Amygdala (tissue), 56 donors: ENCODE data around the gene NAA15.
"Not testable (repeated sequence)": the region's sequence is repeated elsewhere in the genome, so short reads cannot be mapped to it uniquely, and the experiment has no call there.

Experiments
- DNase-seq, 56 donors: peaks; one replicate each; lab custom pipeline; 2025; lab: John Stamatoyannopoulos, UW

The NAA15 gene

DNA sequence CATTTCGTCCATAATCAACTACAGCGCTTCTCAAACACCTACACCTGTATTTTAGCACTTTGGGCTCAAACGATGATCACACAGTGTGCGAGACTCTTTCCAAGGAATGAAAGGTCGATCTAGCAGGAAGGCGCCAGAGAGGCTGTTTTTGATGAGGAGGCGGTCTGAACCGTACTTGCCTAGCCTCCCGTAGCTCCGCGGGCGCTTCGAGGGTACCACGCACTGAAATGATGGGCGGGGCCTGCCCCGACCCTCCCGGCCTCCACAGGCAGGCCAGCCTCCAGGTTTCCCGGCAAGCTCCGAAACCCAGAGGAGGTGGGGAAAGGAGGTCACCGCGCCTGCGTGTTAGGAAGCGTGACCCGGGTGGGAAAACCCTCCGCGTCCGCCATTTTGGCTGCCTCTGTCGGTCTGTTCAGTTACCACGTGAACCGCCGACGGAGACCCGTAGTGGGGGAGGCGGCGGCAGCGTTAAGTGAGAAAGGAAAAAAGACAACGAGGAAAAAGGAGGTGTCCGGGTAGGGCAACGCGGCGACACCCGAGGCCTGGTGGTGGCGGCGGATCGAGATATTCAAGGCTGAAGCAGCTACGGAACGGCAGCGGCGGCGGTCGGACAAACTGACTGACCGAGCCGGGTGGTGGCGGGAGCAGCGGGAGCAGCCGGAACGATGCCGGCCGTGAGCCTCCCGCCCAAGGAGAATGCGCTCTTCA is at the start of gene NAA15:
NAA15 (plus strand) TSS at position 393 of the 708 bp plus-strand sequence; CDS start at position 666, 273 bp downstream.
- DNase-seq, result peak; percentile 86 to 99 (median 95)

DNA sequence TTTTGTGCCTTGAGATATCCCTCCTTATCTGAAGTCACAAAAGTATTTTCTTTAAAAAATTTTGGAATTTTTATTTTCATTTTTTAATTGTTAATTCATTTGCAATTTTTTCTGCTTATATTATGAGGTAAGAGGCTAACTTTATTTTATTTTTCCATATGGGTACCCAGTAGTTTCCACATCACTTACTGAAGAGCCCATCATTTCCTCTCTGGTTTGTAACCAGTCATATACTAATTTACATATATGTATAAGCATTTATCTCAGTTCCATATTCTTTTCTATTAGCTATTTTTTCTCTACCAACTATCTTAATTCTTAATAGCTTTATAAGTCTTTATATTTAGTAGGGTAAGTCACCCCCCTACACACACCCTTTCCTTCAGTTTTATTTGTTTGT is 48.3 kb upstream of the NAA15 start:
- no peak for DNase-seq

DNA sequence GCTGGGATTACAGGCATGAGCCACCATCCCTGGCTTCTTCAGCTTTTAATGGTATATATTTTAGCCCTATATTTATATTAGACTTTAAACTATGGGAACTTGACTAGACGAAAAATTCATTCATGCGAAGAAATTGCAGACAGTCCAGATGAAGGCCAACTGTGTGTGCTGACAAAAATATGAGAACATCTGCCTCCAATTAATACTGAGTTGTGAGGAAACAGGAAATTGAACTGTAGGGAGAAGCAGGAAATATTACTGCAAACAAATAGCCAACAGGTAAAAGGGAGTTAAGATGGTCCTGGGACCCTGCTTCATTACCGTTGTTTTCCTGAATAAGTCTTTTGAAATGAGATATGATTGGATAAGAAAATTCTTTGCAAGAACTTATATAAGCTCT is 47.6 kb upstream of the NAA15 start:
- no peak for DNase-seq

GRCh38 chr4:139255581-139255980 is 45.7 kb upstream of the NAA15 start:
- DNase-seq, result not testable (repeated sequence)

- DNase-seq, result no peak
Observed at GRCh38 chr4:139256349-139256748, 45.0 kb upstream of the NAA15 start.

DNA sequence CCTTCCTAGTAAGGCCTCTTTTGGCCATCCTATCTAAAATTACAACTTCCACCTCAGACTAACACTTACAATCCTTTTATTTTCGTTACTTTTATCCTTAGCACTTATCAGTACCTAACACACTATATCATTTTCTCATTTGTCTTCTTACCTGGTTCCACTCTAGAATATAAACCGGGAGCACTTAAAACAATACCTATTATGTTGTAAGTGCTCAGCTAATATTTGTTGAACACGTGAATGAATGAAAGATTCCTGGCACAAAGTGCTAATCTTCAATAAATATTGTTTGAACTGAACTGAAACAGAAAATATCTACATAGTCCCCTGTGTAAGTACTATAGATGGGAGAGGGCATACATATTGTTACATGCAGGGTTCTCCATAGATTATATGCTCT is 35.7 kb upstream of the NAA15 start:
- DNase-seq, result no peak

DNA sequence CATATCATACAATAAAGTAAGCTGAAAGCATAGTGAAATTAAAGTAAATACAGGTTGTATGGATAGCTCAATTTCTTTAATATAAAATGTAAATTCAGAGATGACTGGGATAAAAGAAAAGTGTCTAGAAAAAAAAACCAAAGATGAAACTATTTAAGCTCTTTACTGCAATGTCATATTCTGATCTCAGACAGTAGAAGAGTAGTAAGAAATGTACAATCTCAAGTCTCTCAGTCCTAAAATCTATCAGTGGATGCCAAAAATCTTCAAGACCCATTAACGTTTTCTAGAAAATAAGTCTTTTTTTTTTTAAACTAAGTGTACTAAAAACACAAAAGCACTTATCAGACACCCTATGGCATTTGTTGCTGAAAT is 35.1 kb upstream of the NAA15 start:
- DNase-seq, result no peak

GRCh38 chr4:139266583-139267257 is 34.6 kb upstream of the NAA15 start:
- DNase-seq, result peak in 33 of 56 donors; percentile 0 to 57 (median 8)

GRCh38 chr4:139267301-139267700 is 34.0 kb upstream of the NAA15 start:
- no peak for DNase-seq

- no peak for DNase-seq
Observed at GRCh38 chr4:139273835-139274234, 27.5 kb upstream of the NAA15 start.

GRCh38 chr4:139274790-139275189 is 26.5 kb upstream of the NAA15 start:
- no peak for DNase-seq

- no peak for DNase-seq
Observed at GRCh38 chr4:139275281-139275735, 26.0 kb upstream of the NAA15 start.

- no peak for DNase-seq
Observed at GRCh38 chr4:139278485-139278884, 22.8 kb upstream of the NAA15 start.

DNA sequence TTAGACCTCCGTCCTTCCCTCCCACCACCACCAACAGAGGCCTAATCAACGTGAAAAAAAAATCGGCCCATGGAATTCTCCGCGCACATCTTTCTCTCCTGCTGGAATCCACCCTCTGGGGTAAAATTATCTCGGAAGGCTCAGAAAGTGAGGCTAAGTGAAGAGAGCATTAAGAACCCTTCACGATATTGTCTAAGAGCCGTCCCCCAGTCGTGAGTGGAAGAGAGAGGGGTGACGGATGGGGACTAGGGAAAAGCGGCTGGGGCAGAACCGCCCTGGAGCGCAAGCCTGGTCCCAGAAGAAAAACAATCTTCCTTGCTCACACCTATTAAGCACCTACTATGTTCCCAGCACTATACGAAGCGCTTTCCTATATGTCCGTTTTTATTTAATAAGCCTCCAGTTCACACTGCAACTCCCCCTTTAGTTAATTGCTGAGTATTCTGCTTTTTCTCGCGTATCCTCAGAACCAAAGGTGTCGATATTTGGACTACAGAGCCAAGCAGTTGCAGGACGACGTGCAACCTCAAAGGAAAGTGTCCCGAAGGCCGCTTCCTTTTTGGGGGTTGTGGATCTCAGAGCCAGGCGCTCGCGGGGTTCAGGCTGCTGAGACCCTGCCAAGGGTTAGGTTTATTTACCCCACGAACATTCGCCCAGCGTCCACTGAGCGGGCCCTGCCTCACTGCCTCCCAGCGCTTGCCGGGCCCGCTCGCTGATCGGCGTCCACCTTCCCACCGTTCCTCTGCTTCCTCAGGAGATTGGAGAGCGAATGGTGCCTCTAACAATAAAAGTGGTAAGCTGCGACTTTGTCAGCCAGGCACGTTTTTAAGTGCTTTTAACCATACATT is 22.2 kb upstream of the NAA15 start:
- peak in 3 of 56 donors; percentile 0 to 3 (median 1) for DNase-seq

- DNase-seq, result peak in 25 of 56 donors; percentile 1 to 42 (median 10)
Observed at GRCh38 chr4:139279760-139280620, 21.3 kb upstream of the NAA15 start, which contains the start of gene MGARP. TSS of gene MGARP (minus strand) at chr4:139280225. CDS start at chr4:139280158, 67 bp downstream.

DNA sequence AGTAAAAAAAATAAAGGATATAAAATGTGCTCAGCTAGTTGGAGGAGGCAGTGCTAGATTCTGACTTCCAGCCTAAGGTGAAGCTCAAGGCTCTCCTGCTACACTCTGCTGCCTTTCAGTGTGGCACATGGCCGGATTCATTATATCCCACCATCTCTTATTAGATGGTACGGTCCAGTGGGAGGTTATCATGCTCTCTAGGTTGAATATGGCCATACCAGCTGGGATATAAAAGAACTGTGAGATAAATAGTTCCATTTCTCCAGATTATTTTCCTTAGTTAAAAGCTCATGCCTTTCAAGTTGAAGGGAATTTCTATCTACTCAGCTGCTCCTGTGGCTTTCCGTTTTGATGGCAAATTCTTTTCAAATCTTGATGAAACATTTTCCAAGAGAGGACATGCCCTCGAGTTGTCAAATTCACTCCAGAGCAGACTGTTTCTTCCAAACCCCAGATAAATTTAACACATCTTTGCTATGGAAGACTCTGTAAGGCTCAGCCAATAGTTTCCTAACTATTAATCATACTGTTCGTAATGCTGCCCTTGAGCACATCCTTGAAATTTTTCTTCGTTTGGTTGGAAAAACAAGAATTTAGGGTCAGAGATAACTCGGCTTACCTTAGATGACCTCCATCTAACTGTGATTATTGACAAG is 19.1 kb upstream of the NAA15 start:
- DNase-seq, result no peak

DNA sequence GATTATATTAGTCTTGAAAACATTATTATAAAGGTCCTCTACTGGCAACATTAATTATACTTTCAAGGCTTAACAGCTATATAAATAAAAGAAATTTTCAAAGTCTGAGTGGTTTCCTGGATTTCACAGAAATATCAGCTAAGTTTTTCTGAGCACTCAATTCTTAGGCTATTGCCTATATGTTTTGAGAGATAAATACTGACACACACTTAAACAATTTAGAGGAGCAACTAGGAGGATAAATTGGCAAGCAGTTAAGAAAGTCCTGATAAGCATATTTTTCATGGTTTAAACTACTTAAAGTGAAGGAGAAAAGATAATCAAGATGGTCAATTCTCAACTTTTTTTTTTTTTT is 18.6 kb upstream of the NAA15 start:
- DNase-seq, result no peak

DNA sequence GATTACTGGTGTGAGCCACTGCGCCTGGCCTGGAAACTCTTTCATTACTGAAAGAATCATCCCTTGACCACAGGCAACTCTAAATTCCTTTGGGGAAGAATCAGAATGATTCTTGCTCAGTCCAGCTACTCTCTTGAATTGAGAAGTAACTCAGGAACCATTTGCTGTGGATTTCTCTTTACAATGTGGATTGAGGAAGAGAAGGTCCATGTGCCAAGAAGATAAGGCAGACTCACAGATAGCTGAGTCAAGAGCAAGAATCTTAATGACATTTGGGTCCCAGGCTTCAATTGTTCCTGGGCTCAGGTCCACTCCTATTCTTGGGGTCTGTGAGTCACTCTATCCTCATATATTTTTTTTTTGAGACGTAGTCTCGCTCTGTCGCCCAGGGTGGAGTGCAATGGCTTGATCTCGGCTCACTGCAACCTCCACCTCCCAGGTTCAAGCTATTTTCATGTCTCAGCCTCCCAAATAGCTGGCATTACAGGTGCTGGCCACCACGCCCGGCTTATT is 15.1 kb upstream of the NAA15 start:
- no peak for DNase-seq

DNA sequence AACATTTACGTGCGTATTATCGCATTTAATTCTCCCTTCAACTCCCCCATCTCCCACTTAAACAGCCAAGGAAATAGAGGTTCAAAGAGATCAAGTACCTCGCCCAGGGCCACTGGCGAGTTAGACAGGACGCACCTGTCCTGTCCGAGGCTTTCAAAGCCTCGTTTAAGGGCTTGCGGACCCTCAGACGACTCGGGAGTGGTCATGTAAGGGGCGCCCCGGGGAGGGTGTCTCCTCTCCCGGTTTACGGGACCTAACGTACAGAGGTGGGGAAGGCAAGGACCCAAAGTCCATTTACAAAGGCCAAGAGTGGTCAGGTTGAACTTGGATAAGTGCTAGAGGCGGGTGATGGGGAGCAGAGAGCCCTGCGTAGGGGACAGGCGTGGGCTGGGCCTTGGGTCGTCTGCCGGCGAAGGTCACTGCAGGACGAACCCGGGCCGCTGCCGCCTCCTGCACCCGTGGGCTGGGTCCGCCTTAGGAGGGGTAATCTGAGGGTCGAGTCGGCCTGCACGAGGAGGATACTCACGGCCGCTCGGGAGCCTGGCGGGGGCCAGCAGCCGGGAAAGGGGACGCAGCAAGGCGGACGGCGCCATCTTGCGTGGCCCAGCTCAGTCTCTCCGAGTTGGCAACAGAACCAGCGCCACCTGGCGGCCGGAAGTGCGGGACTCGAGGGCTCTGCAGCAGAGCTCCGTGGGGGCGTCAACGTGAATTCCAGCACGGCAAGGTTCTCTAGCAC is 5.9 kb upstream of the NAA15 start:
- peak; percentile 67 to 100 (median 90) for DNase-seq
